Renal cortical epithelial cell (primary cell): ENCODE data around the gene CC2D1A. TPM values are rescaled to one million over a fixed set of nuclear protein-coding genes. Genes with fewer than 3 reads are reported as not detected.
A peak's percentile ranks its signal among the peaks of the same experiment; 100 is the strongest.

Source experiments
- DNase-seq: peaks from one replicate; pipeline ENCODE4 v3.0.0-alpha.2; 2011; ENCODE audit warnings: low read depth
- total RNA-seq: library from RNA; depleted of rRNA; stranded (reverse); fragments of >200 nt; gene quantifications from 2 replicates; pipeline ENCODE4 v1.2.3, GENCODE V29; 2014

The CC2D1A gene
- total RNA-seq, 1 donor from 2014 or later: 18.1 TPM

DNA sequence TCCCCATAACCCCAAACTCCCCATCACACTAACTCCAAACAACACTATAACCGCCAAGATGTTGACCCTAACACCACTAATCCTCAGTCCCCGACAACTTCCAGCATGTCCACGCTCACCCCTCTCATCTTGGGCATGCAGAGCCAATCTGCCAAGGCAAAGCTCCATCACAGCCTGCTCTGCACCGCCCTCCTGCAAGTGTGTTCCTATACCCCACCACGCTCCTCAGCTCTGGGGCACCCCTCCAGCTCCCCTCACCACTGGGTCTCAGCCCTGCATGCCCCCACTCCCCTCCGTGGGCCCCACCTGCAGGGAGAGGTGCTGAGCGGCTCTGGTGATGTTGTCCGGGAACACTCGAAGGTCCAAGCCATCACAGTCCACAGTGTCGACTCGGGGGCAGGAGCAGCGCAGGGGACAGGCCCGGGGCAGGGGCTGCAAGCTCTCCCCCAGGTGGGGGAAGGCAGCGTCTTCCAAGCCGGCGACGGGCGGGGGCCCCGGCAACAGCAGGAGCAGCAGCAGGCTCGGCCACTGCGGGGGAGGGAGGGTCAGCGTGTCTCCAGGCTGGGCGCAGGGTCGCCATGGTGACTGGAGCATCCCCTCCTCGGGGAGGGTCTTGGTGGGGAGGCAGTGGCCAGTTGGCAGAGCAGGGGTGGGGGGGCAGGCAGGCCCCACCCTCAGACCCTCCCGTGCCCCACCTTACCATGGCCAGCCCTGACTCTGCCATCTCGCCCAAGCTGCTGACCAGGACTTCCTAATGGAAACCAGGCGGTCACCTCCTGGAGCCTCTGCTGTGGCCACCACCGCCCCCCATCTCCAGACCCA, 31.7 kb downstream of the CC2D1A start:
- DNase-seq: peak; percentile 14

- peak; percentile 57 for DNase-seq
These were observed 32.5 kb downstream of the CC2D1A start, which contains the start of gene PODNL1 for GRCh38 chr19:13938301-13939064. TSS of gene PODNL1 (minus strand) at chr19:13938417. CDS start at chr19:13938181, 236 bp downstream.

- DNase-seq: no peak
These were observed 36.2 kb downstream of the CC2D1A start for GRCh38 chr19:13942023-13942684.

DNA sequence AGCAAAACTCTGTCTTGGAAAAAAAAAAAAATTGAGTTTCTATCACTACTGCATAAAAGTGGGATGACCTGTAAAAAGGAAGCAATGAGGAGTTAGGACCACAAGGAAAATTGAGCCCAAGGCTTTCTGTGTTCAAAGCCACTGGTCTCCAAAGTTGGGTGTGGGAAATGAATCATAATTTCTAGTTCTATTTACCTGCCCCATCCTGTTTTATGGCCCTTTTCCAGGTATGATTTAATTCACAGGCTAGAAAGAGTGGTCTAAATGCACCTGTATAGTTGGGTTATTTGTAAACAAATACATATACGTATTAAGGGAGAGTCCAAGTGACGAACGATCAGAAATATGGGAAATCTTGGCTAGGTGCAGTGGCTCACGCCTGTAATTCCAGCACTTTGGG, 40.4 kb downstream of the CC2D1A start:
- no peak for DNase-seq

- no peak for DNase-seq
These were observed 45.0 kb downstream of the CC2D1A start for GRCh38 chr19:13951043-13951442.

GRCh38 chr19:13951799-13952153, 45.8 kb downstream of the CC2D1A start:
- no peak for DNase-seq

- DNase-seq: peak; percentile 97
These were observed 46.3 kb downstream of the CC2D1A start, which contains the start of gene DCAF15 for GRCh38 chr19:13952154-13952930. TSS of gene DCAF15 (plus strand) at chr19:13952509. CDS start at chr19:13952513, 4 bp downstream.

- peak; percentile 40 for DNase-seq
These were observed 47.0 kb downstream of the CC2D1A start for GRCh38 chr19:13952931-13953531.

- no peak for DNase-seq
These were observed 48.2 kb downstream of the CC2D1A start for GRCh38 chr19:13954185-13954584.

- DNase-seq: no peak
These were observed 49.8 kb downstream of the CC2D1A start for GRCh38 chr19:13955662-13956364.

DNA sequence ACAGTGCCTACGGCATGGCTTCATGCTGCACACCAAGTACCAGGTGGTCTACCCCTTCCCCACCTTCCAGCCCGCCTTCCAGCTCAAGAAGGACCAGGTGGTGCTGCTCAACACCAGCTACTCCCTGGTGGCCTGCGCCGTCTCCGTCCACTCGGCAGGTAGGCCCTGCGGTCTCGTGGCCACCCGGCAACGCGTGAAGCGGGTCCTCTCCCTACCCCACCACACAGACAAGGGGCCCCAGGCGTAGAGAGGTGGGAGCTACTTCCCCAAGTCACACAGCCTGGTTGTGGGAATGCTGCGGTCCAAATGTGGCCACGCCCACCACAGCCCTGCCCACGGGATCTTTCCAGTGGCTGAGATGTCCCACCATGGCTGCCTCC, 50.4 kb downstream of the CC2D1A start:
- no peak for DNase-seq

GRCh38 chr19:13957051-13957450, 51.0 kb downstream of the CC2D1A start:
- no peak for DNase-seq

GRCh38 chr19:13958043-13958442, 52.0 kb downstream of the CC2D1A start:
- no peak for DNase-seq

DNA sequence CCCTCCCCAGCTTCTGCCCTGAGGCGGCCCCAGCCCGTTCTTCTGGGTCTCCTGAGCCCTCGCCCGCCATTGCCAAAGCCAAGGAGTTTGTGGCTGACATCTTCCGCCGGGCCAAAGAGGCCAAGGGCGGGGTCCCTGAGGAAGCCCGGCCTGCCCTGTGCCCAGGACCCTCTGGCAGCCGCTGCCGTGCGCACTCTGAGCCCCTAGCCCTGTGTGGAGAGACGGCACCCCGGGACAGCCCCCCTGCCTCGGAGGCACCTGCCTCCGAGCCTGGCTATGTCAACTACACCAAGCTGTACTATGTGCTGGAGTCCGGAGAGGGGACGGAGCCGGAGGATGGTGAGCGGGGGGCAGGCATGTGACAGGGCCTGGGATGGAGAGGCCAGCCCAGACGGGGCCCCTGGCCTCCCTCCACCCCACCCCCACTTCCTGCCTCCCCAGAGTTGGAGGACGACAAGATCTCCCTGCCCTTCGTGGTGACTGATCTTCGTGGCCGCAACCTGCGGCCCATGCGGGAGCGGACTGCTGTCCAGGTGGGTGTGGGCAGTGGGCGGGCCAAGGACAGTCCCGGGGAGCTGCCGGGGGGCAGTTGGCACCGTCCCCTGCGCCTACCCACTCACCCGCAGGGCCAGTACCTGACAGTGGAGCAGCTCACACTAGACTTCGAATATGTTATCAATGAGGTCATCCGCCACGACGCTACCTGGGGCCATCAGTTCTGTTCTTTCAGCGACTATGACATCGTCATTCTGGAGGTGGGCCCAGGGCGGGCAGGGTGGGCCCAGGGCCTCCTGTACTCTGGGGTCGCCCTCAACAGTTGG, 53.4 kb downstream of the CC2D1A start:
- no peak for DNase-seq

- no peak for DNase-seq
These were observed 54.2 kb downstream of the CC2D1A start for GRCh38 chr19:13959962-13960862.

- no peak for DNase-seq
These were observed 55.1 kb downstream of the CC2D1A start for GRCh38 chr19:13960863-13961784.
